OCI-M1 (cell line): ENCODE results near the gene UBE2M.
"Not testable (repeated sequence)": the region's sequence is repeated elsewhere in the genome, so short reads cannot be mapped to it uniquely, and the experiment has no call there.

Experiments used
- DNase-seq: peaks from one replicate; lab custom pipeline; 2025; lab: John Stamatoyannopoulos, UW

The UBE2M gene

DNA sequence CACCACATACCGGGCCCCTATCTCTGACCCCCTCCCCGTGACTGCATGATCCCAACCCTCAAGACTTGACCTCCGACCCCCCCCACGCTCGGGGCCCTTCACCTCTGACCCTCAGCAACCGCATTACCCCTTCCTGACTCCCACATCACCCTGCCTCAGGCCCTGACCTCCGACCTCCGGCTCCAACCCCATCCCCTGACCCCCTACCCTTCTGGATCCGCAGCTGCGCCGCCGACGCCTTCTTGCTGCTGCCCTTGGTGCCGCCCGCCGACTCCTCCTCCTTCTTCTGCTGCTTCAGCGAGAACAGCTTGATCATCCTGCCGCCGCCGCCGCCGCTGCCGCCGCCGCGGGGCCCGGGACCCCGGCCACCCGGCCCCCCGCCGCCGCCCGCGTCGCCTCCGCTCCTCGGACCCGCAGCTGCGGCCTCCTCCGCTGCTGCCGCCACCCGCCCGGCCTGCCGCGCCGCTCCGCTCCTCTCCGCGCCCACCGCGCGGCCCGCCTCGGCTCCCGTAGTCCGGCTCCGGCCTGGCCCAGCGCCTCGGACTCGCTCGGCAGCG, at the start of gene UBE2M:
Gene UBE2M (minus strand): TSS at position 546 of the 557 bp plus-strand sequence. CDS start 230 bp downstream, at position 316.
- no peak for DNase-seq

DNA sequence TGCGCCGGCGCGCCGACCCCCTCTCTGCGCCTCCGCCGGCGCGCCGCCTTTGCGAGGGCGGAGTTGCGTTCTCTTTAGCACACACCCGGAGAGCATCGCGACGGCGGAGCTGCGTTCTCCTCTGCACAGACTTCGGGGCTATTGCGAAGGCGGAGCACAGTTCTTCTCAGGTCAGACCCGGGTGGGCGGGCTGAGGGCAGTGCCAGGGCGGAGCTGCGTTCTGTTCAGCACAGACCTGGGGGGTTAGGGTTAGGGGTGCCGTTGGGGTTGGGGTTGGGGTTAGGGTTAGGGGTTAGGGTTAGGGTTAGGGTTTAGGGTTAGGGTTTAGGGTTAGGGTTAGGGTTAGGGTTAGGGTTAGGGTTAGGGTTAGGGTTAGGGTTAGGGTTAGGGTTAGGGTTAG, 48.8 kb upstream of the UBE2M start:
- not testable (repeated sequence) for DNase-seq

DNA sequence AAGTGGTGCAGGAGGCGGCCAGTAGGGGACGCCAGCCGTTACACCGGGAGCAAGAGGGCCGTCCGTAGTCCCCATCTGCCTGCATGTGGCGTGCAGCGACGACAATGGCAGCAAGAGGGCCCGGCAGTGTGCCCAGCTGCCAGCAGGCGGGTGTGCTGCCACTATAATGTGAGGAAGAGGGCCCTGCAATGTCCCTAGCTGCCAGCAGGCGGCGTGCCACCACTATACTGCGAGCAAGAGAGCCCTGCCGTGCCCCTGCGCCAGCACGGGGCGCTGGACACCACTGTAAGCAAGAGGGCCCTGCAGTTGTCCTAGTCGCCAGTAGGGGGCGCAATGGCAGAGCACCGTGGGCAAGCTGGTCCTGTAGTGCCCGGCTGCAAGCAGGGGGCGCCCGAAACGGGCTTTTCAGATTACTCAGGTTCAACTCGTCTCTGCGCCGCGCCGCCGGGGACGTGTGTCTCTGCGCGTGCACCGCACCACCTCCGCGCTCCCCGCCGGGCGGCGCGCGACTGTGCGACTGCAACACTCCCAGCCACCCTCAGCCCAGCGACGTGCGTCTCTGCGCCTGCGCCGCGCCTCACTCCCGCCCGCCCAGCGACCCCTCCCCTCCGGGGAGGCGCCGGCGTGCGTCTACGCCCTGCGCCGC, 48.0 kb upstream of the UBE2M start:
- not testable (repeated sequence) for DNase-seq

DNA sequence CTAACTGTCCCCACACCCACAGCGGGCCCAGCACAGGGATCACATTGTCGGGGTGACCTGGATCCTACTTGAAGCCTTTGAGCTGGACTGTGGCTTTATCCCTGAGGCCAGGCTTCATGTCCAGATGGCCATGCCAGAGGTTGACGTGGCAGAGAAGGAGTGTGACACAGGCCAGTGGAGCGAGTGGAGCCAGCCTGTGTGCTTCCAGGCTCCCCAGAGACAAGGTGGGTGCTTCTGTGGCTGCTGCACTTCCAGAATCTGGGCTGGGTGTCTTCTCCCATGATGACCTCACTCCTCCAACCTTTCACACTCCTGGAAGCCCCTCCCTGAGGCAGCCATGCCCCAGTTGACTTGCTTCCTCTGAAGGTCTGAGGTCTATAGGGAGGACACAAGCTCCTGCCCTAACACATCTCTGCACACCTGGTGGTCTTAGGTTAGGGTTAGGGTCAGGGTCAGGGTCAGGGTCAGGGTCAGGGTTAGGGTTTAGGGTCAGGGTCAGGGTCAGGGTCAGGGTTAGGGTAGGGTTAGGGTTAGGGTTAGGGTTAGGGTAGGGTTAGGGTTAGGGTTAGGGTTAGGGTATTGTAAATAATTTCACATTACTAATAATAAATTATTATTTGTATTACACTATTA, 27.8 kb upstream of the UBE2M start:
- no peak for DNase-seq

DNA sequence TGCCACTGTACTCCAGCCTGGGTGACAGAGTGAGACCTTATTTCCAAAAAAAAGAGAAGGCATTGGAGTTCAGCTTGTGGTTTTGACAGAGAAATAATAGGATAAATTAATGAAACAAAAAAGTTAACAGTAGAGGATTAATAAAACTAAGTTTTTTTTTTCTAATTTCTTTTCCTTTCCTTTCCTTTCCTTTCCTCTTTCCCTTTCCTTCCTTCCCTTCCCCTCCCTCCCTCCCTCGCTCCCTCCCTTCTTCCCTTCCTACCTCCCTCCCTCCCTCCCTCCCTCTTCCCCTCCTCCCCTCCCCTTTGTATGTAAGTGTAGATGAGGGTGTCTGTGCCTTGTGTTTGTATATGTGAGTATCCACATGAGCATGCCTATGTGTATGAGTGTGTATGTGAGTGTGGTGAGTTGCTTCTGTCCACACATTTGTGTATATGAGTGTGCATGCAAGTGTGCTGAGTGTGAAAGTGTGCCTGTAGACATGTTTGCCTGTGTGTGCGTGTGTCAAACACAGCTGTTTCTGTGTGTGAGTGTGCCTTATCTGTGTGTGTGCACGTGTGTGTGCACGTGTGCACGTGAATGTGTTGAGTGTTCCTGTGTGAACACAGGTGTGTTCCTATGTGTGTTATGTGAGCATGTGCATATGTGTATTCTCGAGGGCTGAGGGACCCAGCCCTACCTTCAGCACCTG, 27.2 kb upstream of the UBE2M start:
- DNase-seq, result no peak

DNA sequence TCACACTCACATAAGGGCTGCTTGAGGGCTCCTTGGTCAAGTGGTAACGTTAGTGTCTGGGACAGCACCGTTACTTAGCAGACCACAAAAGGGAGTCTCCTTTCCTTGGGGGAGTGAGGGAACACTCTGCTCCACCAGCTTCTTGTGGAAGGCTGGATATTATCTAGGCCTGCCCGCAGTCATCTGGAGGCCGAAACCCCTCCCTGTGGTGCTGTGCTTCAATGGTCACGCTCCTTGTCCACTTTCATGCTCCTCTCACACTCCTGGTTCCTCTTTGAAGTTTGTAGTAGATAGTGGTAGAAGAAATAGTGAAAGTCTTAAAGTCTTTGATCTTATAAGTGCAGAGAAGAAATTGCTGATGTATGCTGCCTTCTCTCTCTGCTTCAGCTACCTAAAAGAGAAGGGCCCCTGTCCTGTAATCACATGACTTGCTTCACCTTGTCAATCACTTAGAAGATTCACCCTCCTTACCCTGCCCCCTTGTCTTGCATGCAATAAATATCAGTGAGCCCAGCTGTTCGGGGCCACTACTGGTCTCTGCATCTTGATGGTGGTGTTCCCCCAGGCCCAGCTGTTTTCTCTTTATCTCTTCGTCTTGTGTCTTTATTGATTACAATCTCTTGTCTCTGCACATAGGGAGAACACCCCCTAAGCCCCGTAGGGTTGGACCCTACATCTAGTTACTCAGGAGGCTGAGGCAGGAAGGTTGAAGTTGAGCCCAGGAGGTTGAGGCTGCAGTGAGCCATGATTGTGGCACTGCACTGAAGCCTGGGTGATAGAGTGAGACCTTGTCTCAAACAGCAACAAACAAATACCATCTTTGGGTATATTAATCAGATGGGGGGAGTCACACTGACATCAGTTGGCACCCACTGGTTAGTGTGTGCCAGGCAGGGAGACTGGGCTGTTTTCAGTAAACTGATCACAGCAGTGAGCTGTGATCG, 26.4 kb upstream of the UBE2M start:
- no peak for DNase-seq

DNA sequence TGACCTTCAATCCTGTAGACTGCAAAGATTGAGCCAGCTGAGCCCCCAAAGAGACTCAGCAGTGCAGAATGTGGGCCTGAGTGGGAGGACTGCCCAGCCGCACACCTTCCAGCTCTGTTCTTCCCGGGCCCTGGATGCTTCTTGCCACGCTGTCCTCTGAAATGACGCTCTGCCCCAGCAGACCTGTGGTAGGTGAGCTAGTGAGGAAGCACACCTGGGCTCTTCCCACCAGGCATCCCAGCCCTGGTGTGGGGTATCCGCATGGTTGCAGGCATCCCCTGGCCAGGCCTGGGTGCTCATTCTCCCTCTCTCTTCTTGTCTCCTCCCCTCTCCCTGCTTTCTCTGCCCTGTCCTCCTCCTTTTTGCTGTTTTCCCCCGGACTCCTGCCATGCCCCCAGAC, 24.6 kb upstream of the UBE2M start:
- DNase-seq, result no peak

DNA sequence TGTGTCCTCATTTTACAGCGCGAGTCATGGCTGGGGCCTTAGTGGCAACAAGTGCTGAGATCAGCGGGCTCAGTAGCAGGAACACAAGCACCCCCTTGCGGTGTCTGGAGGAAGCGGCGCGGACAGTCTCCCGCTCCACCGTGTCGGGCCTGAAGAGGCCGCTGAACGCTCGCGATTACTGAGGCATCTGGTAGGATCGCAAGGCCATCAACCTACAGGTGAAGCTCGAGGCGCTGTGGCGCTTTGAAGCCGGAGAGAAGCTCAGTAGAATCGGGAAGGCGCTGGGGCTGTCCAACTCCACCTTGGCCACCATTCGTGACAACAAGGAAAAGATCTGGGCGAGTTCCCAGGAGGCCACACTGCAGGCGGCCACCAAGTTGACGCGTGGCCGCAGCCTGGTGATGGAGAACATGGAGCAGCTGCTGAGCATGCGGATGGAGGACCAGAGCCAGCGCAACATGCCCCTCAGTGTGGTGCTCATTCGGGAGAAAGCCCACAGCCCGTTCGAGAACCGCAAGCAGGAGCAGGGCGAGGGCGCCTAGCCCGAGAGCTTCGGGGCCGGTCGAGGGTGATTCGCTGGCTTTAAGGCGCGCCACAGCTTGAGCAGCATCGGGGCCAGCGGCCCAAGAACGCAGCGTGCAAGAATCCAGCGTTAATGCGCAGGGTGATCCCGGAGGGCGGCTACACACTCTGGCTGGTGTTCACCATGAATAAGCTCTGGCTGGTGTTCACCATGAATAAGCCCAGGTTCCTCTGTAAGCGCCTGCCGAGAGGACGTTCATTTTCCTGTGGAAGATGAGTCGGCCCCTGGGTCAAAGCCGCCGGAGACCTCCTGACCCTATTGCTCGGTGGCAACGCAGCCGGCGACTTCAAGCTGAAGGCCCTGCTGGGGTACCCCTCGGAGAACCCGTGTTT, 23.1 kb upstream of the UBE2M start:
- DNase-seq, result no peak

DNA sequence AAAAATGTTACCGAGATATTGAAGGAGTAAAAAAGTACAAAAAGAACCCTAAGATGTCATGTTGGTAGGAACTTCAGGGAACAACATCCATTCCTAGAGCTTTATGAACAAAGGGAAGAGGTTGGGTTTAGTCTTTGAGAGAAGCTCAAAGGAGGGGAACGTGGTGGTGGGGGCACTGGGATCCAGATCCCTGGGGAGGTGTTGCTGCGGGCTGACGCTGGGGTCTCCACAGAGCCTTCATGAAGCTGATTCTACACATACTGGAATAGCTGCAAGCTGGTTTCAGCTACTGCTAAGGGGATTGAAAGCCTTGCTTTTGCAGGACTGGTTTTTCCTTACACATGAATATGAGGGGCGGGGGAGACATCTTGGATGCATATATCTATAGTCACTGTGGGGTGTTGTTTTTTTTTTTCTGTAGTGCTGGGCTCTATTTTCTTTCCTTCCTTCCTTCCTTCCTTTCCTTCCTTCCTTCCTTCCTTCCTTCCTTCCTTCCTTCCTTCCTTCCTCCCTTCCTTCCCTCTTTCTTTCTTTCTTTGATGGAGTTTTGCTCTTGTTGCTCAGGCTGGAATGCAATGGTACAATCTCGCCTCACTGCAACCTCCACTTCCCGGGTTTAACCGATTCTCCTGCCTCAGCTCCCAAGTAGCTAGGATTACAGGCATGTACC, 21.2 kb upstream of the UBE2M start:
- DNase-seq, result no peak

DNA sequence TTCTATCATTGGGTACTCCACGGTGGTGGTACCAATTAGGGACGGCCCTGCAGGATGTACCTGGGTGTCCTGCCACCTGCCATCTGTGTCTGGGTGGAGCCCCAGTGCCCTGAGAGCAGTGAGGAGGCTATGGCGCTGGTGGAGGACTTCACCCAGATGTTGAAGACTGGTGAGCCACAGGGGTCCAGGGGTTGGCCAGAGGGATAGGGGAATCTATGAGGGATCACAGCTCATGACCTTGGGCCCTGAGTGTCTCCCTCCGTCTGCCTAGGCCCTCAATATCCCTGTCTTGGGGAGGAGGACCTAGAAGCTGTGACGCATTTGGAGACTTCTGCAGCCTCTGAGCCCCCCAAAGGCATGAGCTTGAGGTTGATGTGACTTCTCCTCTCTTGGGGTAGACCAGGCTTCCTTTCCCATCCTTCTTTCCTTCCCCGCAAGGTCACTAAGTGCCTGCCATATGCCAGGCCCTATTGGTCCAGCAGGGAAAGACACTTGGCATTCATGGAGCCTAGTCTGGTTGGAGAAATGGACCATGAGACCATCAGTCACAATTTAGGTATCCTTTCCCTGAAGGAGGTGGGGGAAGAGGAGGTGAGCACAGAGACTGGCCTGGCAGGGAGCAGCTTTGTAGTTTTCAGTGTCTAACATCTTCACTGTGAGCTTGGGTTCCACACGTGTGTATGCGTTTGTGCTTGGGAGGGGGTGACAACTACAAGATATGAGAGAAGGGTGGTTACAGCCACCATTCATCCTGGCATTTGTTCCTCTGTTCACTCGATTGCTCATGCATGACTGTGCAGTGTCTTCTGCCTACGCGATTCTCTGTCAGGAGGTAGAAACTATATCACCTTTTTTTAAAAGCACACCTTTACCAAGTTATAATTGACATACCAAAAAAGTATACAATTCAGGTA, 19.9 kb upstream of the UBE2M start:
- no peak for DNase-seq

DNA sequence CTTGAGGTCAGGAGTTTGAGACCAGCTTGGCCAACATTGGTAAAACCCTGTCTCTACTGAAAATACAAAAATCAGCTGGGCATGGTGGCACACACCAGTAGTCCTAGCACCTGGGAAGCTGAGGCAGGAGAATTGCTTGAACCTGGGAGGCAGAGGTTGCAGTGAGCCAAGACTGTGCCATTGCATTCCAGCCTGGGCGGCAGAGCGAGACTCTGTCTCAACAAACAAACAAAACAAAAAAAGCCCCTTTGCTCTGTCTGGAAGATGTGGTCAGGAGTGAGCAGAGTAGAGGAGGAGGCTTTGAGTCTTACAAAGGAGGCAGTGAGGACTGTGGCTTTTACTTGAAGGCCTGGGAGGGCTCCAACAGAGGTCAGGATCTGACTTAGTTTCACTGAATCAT, 19.2 kb upstream of the UBE2M start:
- not testable (repeated sequence) for DNase-seq

DNA sequence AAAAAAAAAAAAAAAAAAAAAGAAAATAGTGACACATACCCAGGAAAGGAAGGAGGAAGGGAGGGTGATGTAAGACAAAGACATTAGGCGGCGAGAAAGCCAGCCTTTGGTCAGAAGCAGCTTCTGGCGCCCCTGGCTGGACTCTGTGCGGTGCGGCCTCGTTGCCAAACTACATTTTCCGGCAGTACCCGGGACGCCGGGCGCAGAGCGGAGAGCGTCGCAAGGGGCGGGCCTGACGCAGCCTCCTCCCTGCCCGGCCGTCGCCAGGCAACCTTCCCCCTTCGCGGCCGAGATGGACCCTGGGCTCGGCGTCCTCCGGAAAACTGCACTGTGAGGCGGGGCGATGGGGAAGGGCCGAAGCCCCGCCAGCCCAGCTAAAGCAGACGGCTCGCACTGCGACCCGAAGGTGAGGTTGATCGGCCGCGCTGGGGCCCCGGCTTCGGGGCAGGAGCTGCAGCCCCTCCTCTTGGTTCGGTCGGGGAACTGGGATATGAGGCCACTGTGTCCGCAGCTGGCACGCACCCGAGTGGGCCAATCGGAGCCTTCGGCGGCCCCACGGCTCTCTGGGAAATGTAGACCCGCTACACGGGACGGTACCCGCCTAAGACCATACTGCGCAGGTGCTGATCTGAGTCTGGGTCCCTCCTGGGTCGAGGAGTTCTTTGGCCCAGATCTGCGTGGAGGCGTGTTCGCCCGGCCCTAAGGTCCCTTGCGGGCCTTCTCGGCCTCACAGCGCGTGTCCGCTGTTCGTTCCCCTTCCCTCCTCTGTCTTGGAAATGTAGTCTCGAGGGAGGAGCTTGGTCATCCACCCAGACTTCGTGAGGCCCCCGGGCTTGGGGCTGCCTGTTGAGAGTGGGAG, 17.0 kb upstream of the UBE2M start:
- DNase-seq, result no peak

DNA sequence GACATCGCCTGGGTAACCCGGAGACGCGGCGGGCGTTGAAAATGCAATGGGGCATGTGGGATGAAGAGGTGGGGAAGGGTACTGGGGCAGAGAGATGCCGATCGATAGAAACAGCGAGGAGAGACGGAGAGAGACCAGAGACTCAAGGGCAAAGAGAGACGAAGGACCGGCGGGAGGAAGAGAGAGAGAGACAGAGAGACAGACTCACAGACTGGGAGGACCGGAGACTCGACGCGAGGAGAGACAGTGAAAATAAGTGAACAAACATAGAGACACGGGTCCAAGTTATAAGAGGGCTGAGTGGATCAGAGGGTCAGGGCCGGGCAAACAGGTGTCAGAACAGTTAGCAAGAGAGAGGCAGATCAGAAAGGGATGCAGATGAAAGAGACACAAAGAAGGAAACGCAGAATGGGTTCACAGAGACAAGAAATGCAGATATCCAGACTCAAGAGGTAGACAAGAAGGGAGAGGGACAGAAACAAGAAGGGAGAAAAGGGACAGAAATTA, 15.3 kb upstream of the UBE2M start:
- no peak for DNase-seq

DNA sequence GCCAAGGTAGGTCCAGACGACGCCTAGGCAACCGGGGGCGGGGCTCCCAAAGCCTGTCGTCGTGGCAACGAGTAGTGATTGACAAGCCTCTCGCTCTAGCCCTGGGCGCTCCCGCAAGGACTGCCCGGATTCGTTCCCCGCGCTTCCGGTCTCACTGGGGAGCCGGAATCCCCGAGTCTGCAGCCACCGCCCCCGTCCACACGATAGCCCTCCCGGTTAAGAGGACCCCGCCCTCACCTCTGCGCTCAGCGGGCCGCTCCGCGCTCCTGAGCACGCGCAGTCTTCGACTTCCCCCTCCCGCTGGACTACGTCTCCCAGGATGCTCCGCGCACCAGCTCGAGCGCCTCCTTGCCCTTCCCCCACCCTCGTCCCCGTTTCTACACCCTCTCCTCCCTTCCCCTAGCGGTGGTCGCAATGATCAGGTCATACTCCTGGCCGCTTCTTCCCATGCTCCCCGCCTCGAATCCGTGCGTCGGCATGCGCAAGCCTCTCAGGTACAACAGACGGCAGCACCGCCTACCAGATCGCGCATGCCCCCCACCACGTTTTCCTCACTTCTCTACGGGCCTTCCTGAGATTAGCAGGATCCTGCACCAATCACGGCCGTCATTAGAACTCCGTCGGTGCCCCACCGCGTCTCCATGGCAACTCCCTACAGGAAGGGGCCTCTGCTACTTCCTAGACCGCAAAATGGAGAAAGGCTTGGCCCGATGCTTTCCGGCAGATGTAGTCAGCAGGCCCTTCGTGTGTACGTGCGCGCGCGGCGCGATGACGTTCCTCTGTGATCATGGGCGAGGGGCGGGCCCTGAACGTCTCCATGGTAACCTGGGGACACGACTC, 14.6 kb upstream of the UBE2M start, which contains the start of gene MZF1:
Gene MZF1 (minus strand): TSS at position 518 of the 840 bp plus-strand sequence. CDS start 1,946 bp downstream, outside the sequence.
- no peak for DNase-seq

DNA sequence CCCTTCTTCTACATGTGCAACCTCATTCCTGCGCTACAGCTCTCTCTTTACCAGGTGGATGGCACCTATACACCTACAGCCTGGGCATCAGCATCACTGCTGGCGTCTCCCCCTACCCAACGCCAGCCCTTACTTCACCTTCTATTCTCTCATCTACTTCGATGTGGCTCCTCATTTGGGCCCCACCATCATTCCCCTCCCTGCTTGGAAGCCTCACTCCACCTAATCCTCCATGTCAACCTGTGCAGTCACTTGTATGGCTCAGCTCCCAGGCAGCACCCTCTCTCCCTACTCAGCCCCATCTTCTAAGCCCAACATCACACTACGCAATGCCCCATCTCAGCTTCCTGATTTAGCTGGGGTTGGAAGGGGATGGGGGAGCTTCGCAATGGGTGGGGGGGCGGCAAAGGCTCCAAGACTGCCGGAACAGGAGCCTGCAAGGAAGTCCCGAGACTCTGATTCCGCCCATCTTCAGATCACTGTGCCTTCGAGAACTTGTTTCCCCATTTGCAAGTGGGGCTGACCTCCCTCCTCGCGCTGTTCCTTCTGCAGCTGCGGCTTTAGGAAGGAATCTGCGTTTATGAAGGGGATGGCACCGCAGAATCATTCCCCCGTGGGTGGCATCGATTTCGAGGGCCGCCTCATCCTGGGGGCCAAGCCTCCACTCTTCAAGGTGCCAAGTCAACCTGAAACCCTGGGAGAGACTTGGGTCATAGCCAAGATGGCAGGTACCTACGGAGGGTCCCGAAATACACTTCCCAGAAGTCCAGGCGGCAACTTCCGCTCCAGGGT, 13.8 kb upstream of the UBE2M start:
- DNase-seq, result no peak

DNA sequence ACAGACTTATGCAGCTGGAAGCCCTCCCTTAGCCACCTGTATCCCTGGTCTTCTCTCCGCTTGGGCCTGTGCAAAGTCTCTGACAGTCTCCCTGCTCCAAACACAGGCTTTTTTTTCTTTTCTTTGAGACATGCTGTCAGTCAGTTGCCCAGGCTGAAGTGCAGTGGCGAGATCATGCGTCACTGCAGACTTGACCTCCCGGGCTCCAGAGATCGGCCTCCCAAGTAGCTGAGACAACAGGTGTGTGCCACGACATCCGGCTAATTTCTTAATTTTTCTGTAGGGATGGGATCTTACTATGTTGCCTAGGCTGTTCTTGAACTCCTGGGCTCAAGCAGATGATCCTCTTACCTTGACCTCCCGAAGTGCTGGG, 13.2 kb upstream of the UBE2M start:
- no peak for DNase-seq
